ENCODE results near the gene KRT74. TPM values are rescaled to one million over a fixed set of nuclear protein-coding genes. Genes with fewer than 3 reads are reported as not detected.

The KRT74 gene
- total and polyA plus RNA-seq, 2 of the 8 experiments (the other 6 are each of a cell fraction or from before 2014, with no cell fraction given), result not detected

DNA sequence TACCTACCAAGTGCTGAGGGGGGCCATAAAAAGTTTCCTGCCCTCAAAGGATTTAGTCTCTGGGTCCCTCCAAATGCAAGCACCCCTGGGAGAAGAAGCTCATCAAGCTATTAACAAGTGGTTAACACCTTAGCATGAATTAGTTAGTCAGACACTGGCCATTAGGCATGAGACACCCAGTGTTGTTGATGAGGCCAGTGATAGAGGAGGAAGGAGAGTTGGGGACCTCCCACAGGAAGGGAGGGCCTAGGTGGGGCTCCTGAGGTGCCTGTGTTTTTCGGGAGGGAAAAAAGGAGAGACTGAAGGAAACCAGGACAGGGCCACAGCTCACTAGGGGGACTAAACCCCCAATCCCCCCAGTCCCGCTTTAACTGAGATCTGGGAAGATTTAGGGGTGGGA, 16.2 kb downstream of the KRT74 start (continued):
- TF ChIP-seq SIN3A (conservative IDR thresholded peaks at IDR 0.05 in 1 of 2, IDR thresholded peaks at IDR 0.05 in 1 of 2; ENCODE audit: low read depth in 1 of 2, low read length in 2 of 2), result no peak
- TF ChIP-seq RNF2 (IDR thresholded peaks at IDR 0.05; ENCODE audit: borderline replicate concordance, low read depth, low read length, missing control alignments, poor library complexity, severe bottlenecking), result no peak
- no peak for TF ChIP-seq SP1 (IDR thresholded peaks at IDR 0.05; ENCODE audit: low read depth, low read length)
- TF ChIP-seq, protein P1, sequence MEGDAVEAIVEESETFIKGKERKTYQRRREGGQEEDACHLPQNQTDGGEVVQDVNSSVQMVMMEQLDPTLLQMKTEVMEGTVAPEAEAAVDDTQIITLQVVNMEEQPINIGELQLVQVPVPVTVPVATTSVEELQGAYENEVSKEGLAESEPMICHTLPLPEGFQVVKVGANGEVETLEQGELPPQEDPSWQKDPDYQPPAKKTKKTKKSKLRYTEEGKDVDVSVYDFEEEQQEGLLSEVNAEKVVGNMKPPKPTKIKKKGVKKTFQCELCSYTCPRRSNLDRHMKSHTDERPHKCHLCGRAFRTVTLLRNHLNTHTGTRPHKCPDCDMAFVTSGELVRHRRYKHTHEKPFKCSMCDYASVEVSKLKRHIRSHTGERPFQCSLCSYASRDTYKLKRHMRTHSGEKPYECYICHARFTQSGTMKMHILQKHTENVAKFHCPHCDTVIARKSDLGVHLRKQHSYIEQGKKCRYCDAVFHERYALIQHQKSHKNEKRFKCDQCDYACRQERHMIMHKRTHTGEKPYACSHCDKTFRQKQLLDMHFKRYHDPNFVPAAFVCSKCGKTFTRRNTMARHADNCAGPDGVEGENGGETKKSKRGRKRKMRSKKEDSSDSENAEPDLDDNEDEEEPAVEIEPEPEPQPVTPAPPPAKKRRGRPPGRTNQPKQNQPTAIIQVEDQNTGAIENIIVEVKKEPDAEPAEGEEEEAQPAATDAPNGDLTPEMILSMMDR (IDR thresholded peaks at IDR 0.05; ENCODE audit: control extremely low read depth in 1 of 3, insufficient read depth in 1 of 3, low read depth in 1 of 3, low read length in 3 of 3), result no peak
- no peak for TF ChIP-seq RAD21 (IDR thresholded peaks at IDR 0.05 in 1 of 2, conservative IDR thresholded peaks at IDR 0.05 in 1 of 2; ENCODE audit: low read depth in 2 of 2, low read length in 2 of 2)
